Fibroblast of lung (primary cell): Measurements from ENCODE around the gene DEPDC1B.

Experiments
- EZH2 ChIP-seq: IDR thresholded peaks from 2 replicates; pipeline ENCODE4 v1.5.1; 2012; ENCODE audit warnings: low read length, control low read depth, mild to moderate bottlenecking; ENCODE audit errors: missing control alignments
- TF ChIP-seq, protein P1 (sequence below), 2 donors: IDR thresholded peaks in 1 of 2; conservative IDR thresholded peaks in 1 of 2; 1 replicate in 1 of 2; 2 replicates in 1 of 2; pipeline ENCODE4 v1.5.1; 2011 to 2012; ENCODE audit warnings: low read length in 2 of 2, control low read depth in 1 of 2, inconsistent platforms in 1 of 2, low read depth in 1 of 2, mild to moderate bottlenecking in 1 of 2

DNA sequence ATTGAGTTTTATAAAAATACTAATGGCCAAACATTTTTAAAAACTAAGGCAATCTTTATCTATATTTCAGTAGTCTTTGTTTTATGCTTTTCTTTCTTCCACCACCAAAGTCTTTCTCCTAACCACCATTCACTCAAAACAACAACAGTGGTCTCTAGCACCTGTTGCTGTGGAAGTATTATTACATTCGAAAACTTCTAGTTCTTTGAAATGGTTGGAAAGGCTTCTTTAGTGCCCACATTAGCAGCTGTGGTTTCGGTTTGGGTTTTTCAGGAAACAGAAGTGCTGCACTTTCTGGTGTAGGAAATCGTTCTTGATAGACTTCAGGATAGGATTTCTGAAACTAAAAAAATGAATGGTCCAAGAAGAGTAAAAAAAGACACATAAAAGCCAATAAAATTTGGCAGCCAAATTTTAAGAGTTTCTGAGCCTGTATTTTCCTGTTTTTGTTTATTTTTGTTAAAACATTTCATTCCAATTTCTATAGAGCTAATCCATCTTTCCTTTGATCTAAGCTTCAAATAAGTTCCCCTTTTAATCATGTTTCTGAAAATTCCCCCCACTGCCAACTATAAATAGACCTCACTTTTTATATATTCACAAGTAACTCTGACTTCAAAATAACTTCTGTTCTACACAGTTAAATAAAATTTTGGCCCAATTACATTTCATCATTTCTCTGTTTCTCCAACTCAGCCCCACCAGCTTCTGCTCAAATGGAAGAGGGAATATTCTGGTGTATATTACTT lies 102.2 kb downstream of the DEPDC1B start:
- TF ChIP-seq, protein P1, sequence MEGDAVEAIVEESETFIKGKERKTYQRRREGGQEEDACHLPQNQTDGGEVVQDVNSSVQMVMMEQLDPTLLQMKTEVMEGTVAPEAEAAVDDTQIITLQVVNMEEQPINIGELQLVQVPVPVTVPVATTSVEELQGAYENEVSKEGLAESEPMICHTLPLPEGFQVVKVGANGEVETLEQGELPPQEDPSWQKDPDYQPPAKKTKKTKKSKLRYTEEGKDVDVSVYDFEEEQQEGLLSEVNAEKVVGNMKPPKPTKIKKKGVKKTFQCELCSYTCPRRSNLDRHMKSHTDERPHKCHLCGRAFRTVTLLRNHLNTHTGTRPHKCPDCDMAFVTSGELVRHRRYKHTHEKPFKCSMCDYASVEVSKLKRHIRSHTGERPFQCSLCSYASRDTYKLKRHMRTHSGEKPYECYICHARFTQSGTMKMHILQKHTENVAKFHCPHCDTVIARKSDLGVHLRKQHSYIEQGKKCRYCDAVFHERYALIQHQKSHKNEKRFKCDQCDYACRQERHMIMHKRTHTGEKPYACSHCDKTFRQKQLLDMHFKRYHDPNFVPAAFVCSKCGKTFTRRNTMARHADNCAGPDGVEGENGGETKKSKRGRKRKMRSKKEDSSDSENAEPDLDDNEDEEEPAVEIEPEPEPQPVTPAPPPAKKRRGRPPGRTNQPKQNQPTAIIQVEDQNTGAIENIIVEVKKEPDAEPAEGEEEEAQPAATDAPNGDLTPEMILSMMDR (conservative IDR thresholded peaks at IDR 0.05 in 1 of 2, IDR thresholded peaks at IDR 0.05 in 1 of 2; ENCODE audit: low read depth in 1 of 2, low read length in 2 of 2): no peak
- no peak for TF ChIP-seq EZH2
